Effector CD8-positive, alpha-beta T cell (primary cell): ENCODE results near the gene SLC30A7.
"Not testable (repeated sequence)": the region's sequence is repeated elsewhere in the genome, so short reads cannot be mapped to it uniquely, and the experiment has no call there.

Source experiments
- DNase-seq: peaks from one replicate; lab custom pipeline; 2025; lab: John Stamatoyannopoulos, UW
- total RNA-seq, 4 experiments: gene quantifications; one replicate each; lab custom pipeline; 2026; lab: John Stamatoyannopoulos, UW

Gene SLC30A7
- total RNA-seq = 90.8 to 144 (median 105) reads per million in 4 experiments

- peak; percentile 97 for DNase-seq
These were observed at the start of gene SLC30A7 for GRCh38 chr1:100895540-100896480. Gene SLC30A7, plus strand, starts transcription at chr1:100896090. Its CDS starts 173 bp downstream, at chr1:100896263.

GRCh38 chr1:100847361-100848082 lies 48.4 kb upstream of the SLC30A7 start:
- DNase-seq = no peak

DNA sequence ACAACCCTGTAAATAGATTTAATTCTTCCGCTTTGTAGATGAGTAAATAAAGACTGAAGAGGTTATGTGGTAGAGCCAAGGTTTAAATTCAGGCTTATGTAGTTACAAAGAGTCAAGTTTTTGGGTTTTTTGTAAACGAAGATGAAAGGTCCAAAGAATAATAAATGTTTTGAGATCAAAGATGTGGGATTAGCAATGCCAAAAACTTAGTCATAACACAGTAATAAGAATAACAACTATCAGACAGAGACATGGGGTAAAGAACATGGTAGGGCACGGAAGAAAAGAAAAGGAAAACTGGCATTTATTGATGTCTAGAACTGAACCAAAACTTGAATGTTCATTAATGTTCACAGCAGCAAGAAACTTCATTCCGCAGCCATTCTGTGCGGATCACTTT lies 44.2 kb upstream of the SLC30A7 start:
- no peak for DNase-seq

DNA sequence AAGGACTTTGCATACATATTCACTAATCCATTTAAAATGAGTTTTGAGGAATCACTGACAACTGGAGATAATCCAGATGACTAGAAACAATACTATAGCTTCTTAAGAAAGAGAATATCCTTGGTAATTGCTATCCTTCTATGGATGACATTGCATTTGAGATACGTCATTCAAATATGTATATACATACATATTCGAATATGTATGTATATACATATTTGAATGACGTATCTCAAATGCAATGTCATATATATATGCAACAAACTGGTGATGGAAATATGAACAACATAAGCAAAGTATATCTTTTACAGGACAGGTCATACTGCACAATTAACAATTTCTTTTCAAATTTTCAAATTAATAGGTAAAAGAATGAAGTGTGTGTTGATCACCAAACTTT lies 42.9 kb upstream of the SLC30A7 start:
- DNase-seq = no peak

DNA sequence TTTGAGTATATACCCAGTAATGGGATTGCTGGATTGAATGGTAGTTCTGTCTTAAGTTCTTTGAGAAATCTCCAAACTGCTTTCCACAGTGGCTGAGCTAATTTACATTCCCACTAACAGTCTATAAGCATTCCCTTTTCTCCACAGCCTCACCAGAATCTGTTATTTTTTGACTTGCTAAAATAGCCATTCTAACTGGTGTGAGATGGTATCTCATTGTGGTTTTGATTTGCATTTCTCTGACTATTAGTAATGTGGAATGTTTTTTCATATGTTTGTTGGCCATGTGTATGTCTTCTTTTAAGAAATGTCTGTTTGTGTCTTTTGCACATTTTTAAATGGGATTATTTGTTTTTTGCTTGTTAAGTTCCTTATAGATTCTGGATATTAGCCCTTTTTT lies 40.8 kb upstream of the SLC30A7 start:
- not testable (repeated sequence) for DNase-seq

DNA sequence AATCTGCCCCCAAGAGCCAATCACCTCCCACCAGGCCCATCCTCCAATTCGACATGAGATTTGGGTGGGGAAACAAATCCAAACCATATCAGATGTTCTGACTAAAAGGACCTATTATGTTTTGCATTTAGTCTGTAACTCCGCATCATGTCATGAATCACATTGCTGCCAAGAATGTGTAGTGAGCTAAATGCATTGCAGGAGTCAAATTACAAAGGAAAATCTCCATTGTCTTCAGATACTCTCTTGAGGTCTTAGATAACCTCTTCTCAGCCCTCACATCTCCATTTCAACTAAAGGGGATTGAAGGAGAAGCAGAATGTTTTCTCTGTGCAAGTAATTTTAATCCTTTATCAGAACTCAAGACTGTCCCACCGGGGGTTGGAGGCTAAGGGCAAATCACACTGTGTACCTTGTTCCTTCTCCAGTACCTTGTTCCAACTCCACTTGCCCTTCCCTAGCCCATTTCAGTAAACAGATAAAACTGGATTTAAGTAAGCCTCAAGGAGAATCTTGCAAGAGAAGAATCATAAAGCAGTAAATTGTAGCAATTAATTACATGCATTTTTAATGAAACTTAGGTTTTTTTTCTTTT lies 35.4 kb upstream of the SLC30A7 start:
- DNase-seq = no peak

DNA sequence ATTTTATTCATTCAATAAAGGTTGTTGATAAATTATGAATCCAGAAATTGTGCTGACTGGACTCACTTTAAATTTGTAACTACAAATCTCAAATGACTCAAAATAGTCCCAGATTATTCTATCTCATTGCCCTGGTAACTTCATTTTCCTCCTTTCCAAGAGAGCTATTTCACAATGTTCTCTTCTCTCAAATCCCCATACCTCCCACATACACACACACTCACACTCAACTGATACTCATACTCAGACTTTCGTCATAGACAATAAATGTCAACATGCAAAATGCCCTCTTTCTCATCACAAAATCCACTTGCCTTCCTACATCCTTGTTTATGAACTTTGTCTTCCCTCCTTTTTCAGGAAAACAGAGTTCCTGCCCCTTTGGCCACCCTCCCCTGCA lies 34.5 kb upstream of the SLC30A7 start:
- DNase-seq = no peak

DNA sequence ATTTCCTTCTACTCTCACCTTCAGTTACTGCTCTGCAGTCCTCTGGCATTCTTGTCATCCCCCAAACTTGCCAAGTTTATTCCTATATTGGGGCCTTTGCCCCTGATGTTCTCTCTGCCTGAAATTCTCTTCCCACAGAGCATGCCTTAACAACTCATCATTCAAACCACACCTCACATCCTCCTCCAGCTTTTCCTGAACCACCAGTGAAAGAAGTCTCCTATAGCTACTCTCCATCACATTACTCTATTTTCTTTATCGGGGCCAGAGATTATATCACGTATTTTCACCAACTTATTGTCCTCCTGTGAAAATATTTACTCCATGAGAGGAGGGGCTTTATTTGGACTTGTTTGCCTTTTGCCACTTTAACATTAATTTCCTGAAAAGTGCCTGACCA lies 33.3 kb upstream of the SLC30A7 start:
- DNase-seq = no peak

- no peak for DNase-seq
These were observed 29.6 kb upstream of the SLC30A7 start for GRCh38 chr1:100866041-100866900.

DNA sequence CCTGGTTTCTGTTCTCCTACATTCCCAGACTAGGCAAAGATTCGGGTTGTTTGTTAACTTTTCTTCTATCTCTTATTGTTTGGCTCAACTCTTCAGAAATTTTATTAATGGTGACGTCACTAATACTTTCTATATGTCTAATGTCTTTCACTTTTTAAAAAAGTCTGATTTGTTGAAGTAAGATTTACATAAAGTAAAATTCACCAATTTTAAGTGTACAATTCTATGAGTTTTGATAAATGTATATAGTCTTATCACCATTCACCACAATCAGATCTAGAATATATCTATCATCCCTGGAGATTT lies 29.0 kb upstream of the SLC30A7 start:
- no peak for DNase-seq

GRCh38 chr1:100868364-100868995 lies 27.4 kb upstream of the SLC30A7 start:
- no peak for DNase-seq

DNA sequence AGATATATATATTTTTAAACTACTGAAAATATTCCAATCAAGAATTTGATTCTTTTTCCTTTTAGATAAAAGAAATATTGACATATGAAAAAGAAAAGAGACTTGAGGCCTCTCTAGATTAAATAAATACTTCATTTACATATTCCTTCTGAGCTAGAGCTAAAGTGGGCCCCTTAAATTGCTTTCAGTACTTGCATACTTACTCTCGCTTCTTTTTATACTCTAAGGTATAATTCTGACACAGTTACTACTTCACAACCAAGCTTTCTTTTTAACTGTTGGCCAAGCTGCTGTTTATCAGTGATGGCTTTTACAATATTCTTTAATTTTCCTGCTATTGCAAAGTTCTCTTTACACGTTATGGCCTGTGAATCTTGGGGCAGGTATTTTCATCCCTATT lies 25.9 kb upstream of the SLC30A7 start:
- DNase-seq = no peak

GRCh38 chr1:100874433-100874832 lies 21.5 kb upstream of the SLC30A7 start:
- DNase-seq = no peak

DNA sequence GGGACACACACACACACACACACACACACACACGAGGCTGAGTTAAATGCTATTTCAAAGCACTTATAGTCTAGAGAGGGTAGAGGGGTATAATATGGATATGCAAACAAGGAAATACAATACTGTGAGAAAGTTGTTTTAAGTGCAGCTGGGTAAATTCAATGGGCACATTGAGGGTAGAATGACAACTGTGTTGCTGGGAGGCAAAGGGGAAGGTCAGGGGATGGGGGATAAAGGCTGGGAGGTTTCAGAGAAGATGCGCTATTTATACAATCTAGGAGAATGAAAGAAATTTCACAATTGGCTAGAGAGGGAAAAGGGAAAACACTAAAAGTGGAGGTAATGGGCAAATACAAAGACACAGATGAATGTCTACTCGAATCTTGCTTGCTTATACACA lies 20.7 kb upstream of the SLC30A7 start:
- DNase-seq = no peak

DNA sequence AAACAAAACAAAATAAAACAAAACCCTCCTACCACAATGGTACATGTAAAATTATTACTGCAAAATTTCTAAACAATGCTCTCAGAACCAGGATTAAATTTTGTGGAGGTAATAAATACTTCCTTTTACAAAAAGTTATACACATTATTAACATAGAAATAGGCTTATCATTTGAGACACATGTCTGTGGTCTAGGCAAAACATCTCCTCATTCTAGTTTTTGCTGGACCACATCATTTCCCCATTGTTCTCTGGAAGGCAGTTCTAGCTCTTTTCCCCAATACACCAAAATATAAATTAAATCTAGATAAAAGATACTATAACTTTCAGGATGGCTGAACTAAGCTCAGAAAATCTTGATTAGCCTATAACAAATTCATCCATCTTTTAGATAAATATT lies 19.6 kb upstream of the SLC30A7 start:
- DNase-seq = no peak

- no peak for DNase-seq
These were observed 16.5 kb upstream of the SLC30A7 start for GRCh38 chr1:100879422-100879821.

GRCh38 chr1:100881687-100882086 lies 14.2 kb upstream of the SLC30A7 start:
- no peak for DNase-seq

- DNase-seq = no peak
These were observed 13.2 kb upstream of the SLC30A7 start for GRCh38 chr1:100882698-100883097.

DNA sequence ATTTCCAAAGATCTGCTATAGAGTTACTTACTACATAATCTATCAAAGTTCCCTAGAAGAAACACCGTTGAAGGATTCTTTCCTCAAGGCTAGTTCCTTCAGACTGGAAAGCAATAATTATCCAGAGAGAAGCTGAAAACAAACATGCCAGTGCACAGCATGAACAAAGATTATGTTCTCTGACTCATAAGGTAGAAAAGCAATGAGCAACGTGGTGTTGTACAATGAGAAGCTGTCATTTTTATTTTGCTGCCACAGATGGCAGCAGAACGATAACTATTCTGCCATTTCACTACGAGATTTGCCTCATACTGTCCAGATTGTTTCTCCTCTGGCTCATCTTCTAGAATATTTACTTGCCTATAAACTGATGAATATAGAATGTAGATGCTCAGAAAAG lies 11.9 kb upstream of the SLC30A7 start:
- no peak for DNase-seq

- not testable (repeated sequence) for DNase-seq
These were observed 6.9 kb upstream of the SLC30A7 start for GRCh38 chr1:100889007-100889406.

DNA sequence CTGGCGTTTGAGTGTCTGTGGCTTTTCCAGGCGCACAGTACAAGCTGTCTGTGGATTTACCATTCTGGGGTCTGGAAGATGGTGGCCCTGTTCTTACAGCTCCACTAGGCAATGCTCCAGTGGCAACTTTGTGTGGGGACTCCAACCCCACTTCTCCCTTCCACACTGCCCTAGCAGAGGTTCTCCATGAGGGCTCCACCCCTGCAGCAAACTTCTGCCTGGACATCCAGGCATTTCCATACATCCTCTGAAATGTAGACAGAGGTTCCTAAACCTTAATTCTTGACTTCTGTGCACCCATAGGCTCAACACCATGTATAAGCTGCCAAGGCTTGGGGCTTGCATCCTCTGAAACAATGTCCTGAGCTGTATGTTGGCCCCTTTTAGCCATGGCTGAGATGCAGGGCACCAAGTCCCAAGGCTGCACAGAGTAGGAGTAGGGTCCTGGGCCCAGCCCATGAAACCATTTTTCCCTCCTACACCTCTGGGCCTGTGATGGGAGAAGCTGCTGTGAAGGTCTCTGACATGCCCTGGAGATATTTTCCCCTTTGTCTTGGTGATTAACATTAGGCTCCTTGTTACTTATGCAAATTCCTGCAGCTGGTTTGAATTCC lies 5.9 kb upstream of the SLC30A7 start:
- DNase-seq = not testable (repeated sequence)
